ENCODE measurements around the gene MXRA8.

Gene MXRA8

DNA sequence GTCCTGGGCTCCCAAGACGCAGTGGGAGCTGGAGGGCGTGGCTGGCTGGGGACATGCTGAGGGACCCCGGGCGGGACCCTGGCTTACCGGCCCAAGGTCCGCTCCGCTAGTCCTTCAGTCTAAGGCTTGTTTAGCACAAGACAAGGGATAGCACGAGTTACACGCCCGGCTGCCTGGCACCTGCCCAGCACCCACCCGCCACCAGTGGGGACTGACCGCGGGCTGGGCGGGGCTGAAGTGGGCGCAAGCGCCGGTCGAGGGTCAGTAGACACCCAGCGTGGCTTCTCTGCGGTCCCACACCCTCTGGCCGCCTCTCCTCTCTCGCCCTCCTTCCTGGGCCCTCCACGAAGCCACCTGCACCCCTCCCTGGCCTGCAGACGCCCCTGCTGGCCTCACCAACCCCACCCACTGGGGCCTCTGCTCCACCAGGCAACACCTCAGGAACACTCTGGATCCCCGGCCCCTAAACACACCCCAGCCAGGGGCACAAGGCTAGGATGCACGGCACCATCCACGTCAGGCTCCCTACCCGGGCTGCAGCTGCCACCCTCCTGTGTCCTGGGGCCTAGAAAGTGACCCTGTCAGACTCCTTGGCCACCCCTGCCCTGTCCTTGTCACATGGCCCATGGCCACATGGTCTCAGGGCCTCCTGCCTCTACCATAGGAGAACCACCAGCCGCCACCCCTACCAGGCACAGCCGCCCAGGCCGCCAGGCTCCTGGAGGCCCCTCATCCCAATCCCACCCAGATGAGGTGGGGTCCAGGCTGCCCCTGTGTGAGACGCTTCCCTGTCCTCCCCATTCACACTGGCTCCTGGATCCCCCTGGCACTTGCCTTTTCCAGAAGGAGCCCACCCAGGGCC, 21.2 kb downstream of the MXRA8 start:
- no peak overlapping the region for H3K27ac ChIP-seq (ENCODE audit: low read length)
- H3K9me2 ChIP-seq (replicated peaks; ENCODE audit: insufficient read depth, low read length), result no peaks in the 10 kb centered on the region
- no peaks in the 10 kb centered on the region for H3F3A ChIP-seq (ENCODE audit: insufficient read depth, low read length)
- H3K79me2 ChIP-seq (ENCODE audit: low read length), result no peaks in the 10 kb centered on the region
- H3K9me3 ChIP-seq (replicated peaks; ENCODE audit: insufficient read depth, low read length), result no peaks in the 10 kb centered on the region
- H3K36me3 ChIP-seq (replicated peaks; ENCODE audit: insufficient read depth, low read length), result no peaks in the 10 kb centered on the region
- no peak overlapping the region for H2AFZ ChIP-seq (ENCODE audit: low read length)
- H3K4me3 ChIP-seq (ENCODE audit: low read length), result no peak overlapping the region
- no peak overlapping the region for H3K4me2 ChIP-seq (ENCODE audit: low read depth, low read length)
- H4K20me1 ChIP-seq (ENCODE audit: insufficient read depth, low read length), result no peaks in the 10 kb centered on the region
- no peak for DNase-seq
- TF ChIP-seq EZH2 (optimal IDR thresholded peaks at IDR 0.05; ENCODE audit: low read depth, low read length) (no peak), EZH2phosphoT487 (IDR thresholded peaks at IDR 0.05; ENCODE audit: low read length) (no peak)
- TF ChIP-seq, protein P1, sequence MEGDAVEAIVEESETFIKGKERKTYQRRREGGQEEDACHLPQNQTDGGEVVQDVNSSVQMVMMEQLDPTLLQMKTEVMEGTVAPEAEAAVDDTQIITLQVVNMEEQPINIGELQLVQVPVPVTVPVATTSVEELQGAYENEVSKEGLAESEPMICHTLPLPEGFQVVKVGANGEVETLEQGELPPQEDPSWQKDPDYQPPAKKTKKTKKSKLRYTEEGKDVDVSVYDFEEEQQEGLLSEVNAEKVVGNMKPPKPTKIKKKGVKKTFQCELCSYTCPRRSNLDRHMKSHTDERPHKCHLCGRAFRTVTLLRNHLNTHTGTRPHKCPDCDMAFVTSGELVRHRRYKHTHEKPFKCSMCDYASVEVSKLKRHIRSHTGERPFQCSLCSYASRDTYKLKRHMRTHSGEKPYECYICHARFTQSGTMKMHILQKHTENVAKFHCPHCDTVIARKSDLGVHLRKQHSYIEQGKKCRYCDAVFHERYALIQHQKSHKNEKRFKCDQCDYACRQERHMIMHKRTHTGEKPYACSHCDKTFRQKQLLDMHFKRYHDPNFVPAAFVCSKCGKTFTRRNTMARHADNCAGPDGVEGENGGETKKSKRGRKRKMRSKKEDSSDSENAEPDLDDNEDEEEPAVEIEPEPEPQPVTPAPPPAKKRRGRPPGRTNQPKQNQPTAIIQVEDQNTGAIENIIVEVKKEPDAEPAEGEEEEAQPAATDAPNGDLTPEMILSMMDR (IDR thresholded peaks at IDR 0.05; ENCODE audit: low read length), result no peak
- H3K4me1 ChIP-seq (ENCODE audit: low read length), result no peaks in the 10 kb centered on the region
- no peaks in the 10 kb centered on the region for H3K27me3 ChIP-seq (replicated peaks; ENCODE audit: insufficient read depth, low read length)
- H3K9ac ChIP-seq (ENCODE audit: low read length), result no peak overlapping the region

- Histone ChIP-seq H3K9me3 (replicated peaks; ENCODE audit: insufficient read depth, low read length) (no peaks in the 10 kb centered on the region), H3F3A (ENCODE audit: insufficient read depth, low read length) (no peaks in the 10 kb centered on the region), H3K79me2 (ENCODE audit: low read length) (no peaks in the 10 kb centered on the region), H3K4me3 (ENCODE audit: low read length) (no peak overlapping the region), H3K9ac (ENCODE audit: low read length) (no peak overlapping the region), H4K20me1 (ENCODE audit: insufficient read depth, low read length) (no peaks in the 10 kb centered on the region), H3K4me2 (ENCODE audit: low read depth, low read length) (no peak overlapping the region), H3K27me3 (replicated peaks; ENCODE audit: insufficient read depth, low read length) (no peaks in the 10 kb centered on the region), H3K36me3 (replicated peaks; ENCODE audit: insufficient read depth, low read length) (no peaks in the 10 kb centered on the region), H3K9me2 (replicated peaks; ENCODE audit: insufficient read depth, low read length) (no peaks in the 10 kb centered on the region), H2AFZ (ENCODE audit: low read length) (no peak overlapping the region), H3K27ac (ENCODE audit: low read length) (no peak overlapping the region), H3K4me1 (ENCODE audit: low read length) (no peaks in the 10 kb centered on the region)
- DNase-seq, result no peak
- TF ChIP-seq EZH2 (optimal IDR thresholded peaks at IDR 0.05; ENCODE audit: low read depth, low read length) (no peak), EZH2phosphoT487 (IDR thresholded peaks at IDR 0.05; ENCODE audit: low read length) (no peak)
- TF ChIP-seq, protein P1 (IDR thresholded peaks at IDR 0.05; ENCODE audit: low read length), result no peak
These were observed 21.9 kb downstream of the MXRA8 start for GRCh38 chr1:1336446-1336845.

DNA sequence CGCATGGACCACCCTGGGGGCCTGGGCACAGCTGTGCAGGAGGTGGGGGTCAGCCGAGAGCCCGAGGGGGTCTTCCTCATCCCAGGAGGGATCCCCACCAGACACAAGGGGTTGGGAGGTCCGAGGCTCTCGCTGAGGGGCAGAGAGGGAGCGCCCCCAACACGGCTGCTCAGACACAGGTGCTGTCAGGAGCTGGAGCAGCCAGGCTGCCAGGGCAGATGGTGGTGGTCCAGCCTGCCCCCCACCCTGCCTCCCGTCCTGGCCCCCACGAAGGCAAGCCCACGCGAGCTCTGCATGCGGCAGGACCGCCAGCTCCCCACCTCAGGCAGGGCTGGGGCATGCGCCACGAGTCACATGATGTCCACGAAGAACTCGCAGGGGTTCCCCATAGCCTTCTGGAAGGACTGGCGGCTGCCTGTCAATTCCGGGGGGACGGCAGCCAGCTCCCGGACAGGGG, 22.5 kb downstream of the MXRA8 start:
- H4K20me1 ChIP-seq (ENCODE audit: insufficient read depth, low read length), result no peaks in the 10 kb centered on the region
- no peaks in the 10 kb centered on the region for H3K79me2 ChIP-seq (ENCODE audit: low read length)
- no peaks in the 10 kb centered on the region for H3F3A ChIP-seq (ENCODE audit: insufficient read depth, low read length)
- no peaks in the 10 kb centered on the region for H3K36me3 ChIP-seq (replicated peaks; ENCODE audit: insufficient read depth, low read length)
- TF ChIP-seq, protein P1 (IDR thresholded peaks at IDR 0.05; ENCODE audit: low read length), result no peak
- TF ChIP-seq EZH2phosphoT487 (IDR thresholded peaks at IDR 0.05; ENCODE audit: low read length) (no peak), EZH2 (optimal IDR thresholded peaks at IDR 0.05; ENCODE audit: low read depth, low read length) (no peak)
- H3K27ac ChIP-seq (ENCODE audit: low read length), result no peak overlapping the region
- H3K4me3 ChIP-seq (ENCODE audit: low read length), result no peak overlapping the region
- H3K27me3 ChIP-seq (replicated peaks; ENCODE audit: insufficient read depth, low read length), result no peaks in the 10 kb centered on the region
- H3K9ac ChIP-seq (ENCODE audit: low read length), result no peak overlapping the region
- no peaks in the 10 kb centered on the region for H3K9me3 ChIP-seq (replicated peaks; ENCODE audit: insufficient read depth, low read length)
- H3K4me2 ChIP-seq (ENCODE audit: low read depth, low read length), result no peak overlapping the region
- H3K4me1 ChIP-seq (ENCODE audit: low read length), result no peaks in the 10 kb centered on the region
- H3K9me2 ChIP-seq (replicated peaks; ENCODE audit: insufficient read depth, low read length), result no peaks in the 10 kb centered on the region
- DNase-seq, result no peak
- no peak overlapping the region for H2AFZ ChIP-seq (ENCODE audit: low read length)
